ENCODE results near the gene LARP1B. TPM values are rescaled to one million over a fixed set of nuclear protein-coding genes. Genes with fewer than 3 reads are reported as not detected.
"Not testable (repeated sequence)": the region's sequence is repeated elsewhere in the genome, so short reads cannot be mapped to it uniquely, and the experiment has no call there.

The LARP1B gene
- total RNA-seq, 1 donor from 2014 or later = 22.3 TPM

DNA sequence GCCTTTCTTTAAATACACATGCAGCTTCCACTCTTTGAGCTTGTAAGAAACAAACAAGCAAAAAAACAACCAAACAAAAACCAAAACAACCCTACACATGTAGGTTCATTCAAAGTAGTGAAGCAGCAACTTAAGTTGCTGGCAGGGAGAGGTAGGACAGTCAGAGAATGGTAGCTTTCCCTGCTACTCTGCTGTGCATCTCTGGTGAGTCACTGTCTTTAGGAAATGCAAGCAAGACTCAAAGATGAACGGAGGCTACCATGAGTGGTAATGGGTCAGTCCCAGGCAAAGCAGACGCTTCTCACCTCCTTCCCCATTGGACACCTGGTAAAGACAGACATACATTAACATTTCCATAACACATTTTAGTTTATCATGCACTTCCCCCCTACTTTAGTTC lies 183.3 kb downstream of the LARP1B start:
- H3K4me1 Mint-ChIP-seq (ENCODE audit: low read depth) = peaks cover 3% of the 10 kb centered on the region
- H3K27ac Mint-ChIP-seq = no peak overlapping the region
- H3K36me3 Mint-ChIP-seq (ENCODE audit: insufficient read depth) = peaks cover 1% of the 10 kb centered on the region
- no peaks in the 10 kb centered on the region for H3K27me3 Mint-ChIP-seq
- no peak for DNase-seq (ENCODE audit: low spot score, unreplicated experiment)
- peaks cover 23% of the 10 kb centered on the region for H3K9me3 Mint-ChIP-seq (ENCODE audit: low read depth)
- TF ChIP-seq, protein P1, sequence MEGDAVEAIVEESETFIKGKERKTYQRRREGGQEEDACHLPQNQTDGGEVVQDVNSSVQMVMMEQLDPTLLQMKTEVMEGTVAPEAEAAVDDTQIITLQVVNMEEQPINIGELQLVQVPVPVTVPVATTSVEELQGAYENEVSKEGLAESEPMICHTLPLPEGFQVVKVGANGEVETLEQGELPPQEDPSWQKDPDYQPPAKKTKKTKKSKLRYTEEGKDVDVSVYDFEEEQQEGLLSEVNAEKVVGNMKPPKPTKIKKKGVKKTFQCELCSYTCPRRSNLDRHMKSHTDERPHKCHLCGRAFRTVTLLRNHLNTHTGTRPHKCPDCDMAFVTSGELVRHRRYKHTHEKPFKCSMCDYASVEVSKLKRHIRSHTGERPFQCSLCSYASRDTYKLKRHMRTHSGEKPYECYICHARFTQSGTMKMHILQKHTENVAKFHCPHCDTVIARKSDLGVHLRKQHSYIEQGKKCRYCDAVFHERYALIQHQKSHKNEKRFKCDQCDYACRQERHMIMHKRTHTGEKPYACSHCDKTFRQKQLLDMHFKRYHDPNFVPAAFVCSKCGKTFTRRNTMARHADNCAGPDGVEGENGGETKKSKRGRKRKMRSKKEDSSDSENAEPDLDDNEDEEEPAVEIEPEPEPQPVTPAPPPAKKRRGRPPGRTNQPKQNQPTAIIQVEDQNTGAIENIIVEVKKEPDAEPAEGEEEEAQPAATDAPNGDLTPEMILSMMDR (IDR thresholded peaks at IDR 0.05; ENCODE audit: unreplicated experiment) = no peak
- no peak overlapping the region for H3K4me3 Mint-ChIP-seq (ENCODE audit: low read depth)

DNA sequence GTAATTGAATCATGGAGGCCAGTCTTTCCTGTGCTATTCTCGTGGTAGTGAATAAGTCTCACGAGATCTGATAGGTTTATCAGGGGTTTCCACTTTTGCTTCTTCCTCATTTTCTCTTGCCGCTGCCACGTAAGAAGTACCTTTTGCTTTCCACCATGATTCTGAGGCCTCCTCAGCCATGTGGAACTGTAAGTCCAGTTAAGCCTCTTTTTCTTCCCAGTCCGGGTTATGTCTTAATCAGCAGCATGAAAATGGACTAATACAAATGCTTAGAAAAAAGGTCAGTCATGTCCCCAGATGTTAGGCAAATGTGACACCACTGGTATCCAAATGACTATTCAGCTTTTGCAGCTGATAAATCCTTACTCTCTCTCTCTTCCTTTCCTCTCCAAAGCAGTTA lies 184.3 kb downstream of the LARP1B start:
- H3K4me1 Mint-ChIP-seq (ENCODE audit: low read depth); DNase-seq (ENCODE audit: low spot score, unreplicated experiment); H3K36me3 Mint-ChIP-seq (ENCODE audit: insufficient read depth); H3K27ac Mint-ChIP-seq; H3K27me3 Mint-ChIP-seq; H3K4me3 Mint-ChIP-seq (ENCODE audit: low read depth): not testable (repeated sequence)
- H3K9me3 Mint-ChIP-seq (ENCODE audit: low read depth) = peaks cover 26% of the 10 kb centered on the region

DNA sequence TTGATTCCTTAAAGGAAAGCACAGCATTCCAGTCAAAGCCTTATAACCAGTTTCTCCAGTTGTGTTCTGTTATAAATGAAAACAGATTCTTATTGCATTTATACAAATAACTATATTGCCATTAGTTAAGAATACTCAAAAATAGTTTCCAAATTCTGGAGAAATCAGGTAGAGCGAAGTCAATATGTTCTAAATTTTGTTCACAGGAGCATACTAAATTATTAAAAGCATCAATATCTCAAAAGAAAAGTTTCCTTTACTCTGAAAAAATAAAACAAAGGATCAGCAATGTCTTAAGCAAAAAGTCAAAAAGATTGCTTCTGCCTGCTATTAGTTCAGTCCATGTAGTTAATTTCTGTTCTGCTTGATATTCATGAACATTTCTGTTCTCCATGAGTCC lies 186.8 kb downstream of the LARP1B start:
- H3K4me1 Mint-ChIP-seq (ENCODE audit: low read depth) = peaks cover 3% of the 10 kb centered on the region
- TF ChIP-seq, protein P1 (IDR thresholded peaks at IDR 0.05; ENCODE audit: unreplicated experiment) = no peak
- no peak for DNase-seq (ENCODE audit: low spot score, unreplicated experiment)
- H3K4me3 Mint-ChIP-seq (ENCODE audit: low read depth) = no peak overlapping the region
- H3K27ac Mint-ChIP-seq = no peak overlapping the region
- no peaks in the 10 kb centered on the region for H3K36me3 Mint-ChIP-seq (ENCODE audit: insufficient read depth)
- no peaks in the 10 kb centered on the region for H3K27me3 Mint-ChIP-seq
- H3K9me3 Mint-ChIP-seq (ENCODE audit: low read depth) = peaks cover 28% of the 10 kb centered on the region

DNA sequence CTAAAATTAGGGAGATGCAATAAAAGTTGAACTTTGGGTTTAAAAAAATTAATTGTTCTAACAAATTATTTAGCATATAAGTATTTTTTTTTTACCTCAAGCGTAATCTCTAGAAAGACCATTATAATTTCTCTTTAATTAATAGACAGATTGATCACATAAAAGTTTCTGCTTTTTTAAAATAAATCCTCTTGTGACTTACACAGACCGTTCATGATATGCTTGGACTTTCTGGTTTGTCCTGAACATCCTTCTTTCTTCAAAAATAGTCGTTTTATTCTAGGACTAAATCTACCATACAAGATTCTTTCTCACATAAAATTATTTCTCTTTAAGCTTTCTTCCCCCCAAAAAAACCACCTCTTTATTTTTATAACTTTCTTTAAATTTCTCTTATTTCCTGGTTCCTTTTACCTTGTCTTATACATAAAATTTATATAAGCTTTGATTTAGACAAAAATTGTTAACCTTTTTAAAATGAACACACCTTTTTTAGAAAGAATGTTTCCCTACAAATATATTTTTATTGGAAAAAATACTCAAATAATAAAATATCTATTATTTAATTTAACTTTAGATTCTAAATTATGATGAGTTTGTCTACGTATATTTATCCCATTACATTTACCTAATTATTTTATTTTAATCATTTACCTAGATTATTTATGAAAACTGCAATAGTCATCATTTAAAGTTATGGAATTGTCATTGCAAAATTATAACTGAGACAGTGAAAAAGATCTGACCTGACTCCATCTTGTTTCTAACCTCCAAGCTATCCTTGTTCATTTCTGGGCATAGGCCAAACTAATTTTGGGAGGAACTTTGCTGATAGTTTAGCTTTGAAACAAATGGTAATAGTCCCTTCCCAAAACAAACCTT lies 188.9 kb downstream of the LARP1B start:
- Mint-ChIP-seq H3K9me3 (ENCODE audit: low read depth) (peaks cover 29% of the 10 kb centered on the region), H3K27me3 (no peaks in the 10 kb centered on the region), H3K4me1 (ENCODE audit: low read depth) (no peaks in the 10 kb centered on the region), H3K4me3 (ENCODE audit: low read depth) (no peak overlapping the region), H3K27ac (no peak overlapping the region), H3K36me3 (ENCODE audit: insufficient read depth) (no peaks in the 10 kb centered on the region)
- no peak for DNase-seq (ENCODE audit: low spot score, unreplicated experiment)
- TF ChIP-seq, protein P1 (IDR thresholded peaks at IDR 0.05; ENCODE audit: unreplicated experiment) = no peak

DNA sequence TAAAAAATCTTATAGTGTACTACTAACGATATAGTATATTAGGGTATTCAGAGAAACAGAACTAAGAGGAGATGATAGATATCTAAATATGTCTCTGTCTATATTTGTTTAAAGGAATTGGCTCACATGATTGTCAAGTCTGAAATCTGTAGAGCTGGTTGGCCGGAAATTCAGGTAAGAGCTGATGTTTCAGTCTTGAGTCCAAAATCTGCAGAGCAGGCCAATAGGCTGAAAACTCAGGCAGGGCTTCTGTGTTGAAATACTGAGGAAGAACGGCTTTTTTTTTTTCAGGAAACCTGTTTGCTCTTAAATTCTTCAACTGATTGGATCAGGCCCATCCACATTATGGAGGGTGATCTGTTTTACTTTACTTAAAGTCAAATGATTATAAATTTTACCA lies 194.8 kb downstream of the LARP1B start:
- Mint-ChIP-seq H3K27me3 (no peaks in the 10 kb centered on the region), H3K4me3 (ENCODE audit: low read depth) (no peak overlapping the region), H3K36me3 (ENCODE audit: insufficient read depth) (peaks cover 2% of the 10 kb centered on the region), H3K27ac (no peak overlapping the region), H3K9me3 (ENCODE audit: low read depth) (peaks cover 15% of the 10 kb centered on the region), H3K4me1 (ENCODE audit: low read depth) (peaks cover 19% of the 10 kb centered on the region)
- DNase-seq (ENCODE audit: low spot score, unreplicated experiment) = no peak
- TF ChIP-seq, protein P1 (IDR thresholded peaks at IDR 0.05; ENCODE audit: unreplicated experiment) = no peak

DNA sequence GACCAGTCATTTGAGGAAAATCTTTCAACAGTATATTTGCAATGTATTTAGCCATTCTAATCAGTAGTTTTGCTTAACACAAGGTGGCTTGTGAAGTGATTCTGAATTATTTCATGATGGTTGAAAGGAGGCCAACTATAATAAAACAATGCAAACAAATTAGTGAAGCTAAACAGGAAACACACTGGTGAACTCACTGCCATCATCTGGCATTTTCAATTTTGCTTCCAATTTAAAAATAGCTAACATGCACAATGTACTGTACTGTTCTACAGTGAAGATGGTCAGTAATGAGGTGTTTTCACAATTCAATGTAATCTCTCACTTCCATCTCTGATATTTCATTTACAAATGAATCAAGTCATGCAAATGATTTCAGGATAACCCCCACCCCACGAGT lies 195.4 kb downstream of the LARP1B start:
- H3K9me3 Mint-ChIP-seq (ENCODE audit: low read depth) = peaks cover 17% of the 10 kb centered on the region
- peaks cover 22% of the 10 kb centered on the region for H3K4me1 Mint-ChIP-seq (ENCODE audit: low read depth)
- no peak overlapping the region for H3K27ac Mint-ChIP-seq
- peaks cover 5% of the 10 kb centered on the region for H3K36me3 Mint-ChIP-seq (ENCODE audit: insufficient read depth)
- TF ChIP-seq, protein P1 (IDR thresholded peaks at IDR 0.05; ENCODE audit: unreplicated experiment) = no peak
- no peak overlapping the region for H3K4me3 Mint-ChIP-seq (ENCODE audit: low read depth)
- H3K27me3 Mint-ChIP-seq = no peaks in the 10 kb centered on the region
- no peak for DNase-seq (ENCODE audit: low spot score, unreplicated experiment)

DNA sequence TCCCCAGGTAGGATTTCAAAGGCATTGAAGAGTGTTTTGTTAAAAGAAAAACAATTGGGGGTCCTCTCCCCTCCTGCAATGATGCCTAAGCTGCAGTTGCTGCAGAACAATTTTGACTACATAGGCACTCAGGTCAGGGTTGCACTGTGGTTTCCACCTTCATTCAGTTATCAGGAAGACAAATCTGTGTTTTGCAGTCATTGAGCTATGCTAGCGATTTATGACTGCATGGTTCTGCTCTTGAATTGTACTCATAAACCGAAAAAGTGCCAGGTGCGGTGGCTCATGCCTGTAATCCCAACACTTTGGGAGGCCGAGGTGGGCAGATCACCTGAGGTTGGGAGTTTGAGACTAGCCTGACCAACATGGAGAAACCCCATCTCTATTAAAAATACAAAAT lies 197.1 kb downstream of the LARP1B start:
- H3K27ac Mint-ChIP-seq = peak overlapping the region; percentile 59
- not testable (repeated sequence) for H3K27me3 Mint-ChIP-seq; DNase-seq (ENCODE audit: low spot score, unreplicated experiment); H3K36me3 Mint-ChIP-seq (ENCODE audit: insufficient read depth); H3K4me3 Mint-ChIP-seq (ENCODE audit: low read depth)
- peaks cover 22% of the 10 kb centered on the region for H3K4me1 Mint-ChIP-seq (ENCODE audit: low read depth)
- H3K9me3 Mint-ChIP-seq (ENCODE audit: low read depth) = peaks cover 19% of the 10 kb centered on the region

DNA sequence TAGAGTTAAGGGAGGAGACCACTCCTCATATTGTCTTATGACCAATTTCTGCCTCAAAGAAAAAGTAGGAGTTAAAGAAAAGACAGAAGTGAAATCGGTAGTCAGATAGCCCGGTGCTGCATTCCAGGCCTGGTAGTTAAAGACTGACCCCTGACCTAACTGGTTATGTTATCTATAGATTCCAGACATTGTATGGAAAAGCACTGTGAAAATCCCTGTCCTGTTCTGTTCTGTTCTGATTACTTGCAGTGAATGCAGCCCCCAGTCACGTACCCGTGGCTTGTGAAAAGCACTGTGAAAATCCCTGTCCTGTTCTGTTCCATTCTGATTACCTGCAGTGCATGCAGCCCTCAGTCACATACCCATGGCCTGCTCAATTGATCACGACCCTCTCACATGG lies 198.8 kb downstream of the LARP1B start:
- H3K4me1 Mint-ChIP-seq (ENCODE audit: low read depth) = peaks cover 22% of the 10 kb centered on the region
- peaks cover 20% of the 10 kb centered on the region for H3K9me3 Mint-ChIP-seq (ENCODE audit: low read depth)
- H3K36me3 Mint-ChIP-seq (ENCODE audit: insufficient read depth); H3K27me3 Mint-ChIP-seq; DNase-seq (ENCODE audit: low spot score, unreplicated experiment); H3K4me3 Mint-ChIP-seq (ENCODE audit: low read depth): not testable (repeated sequence)
- H3K27ac Mint-ChIP-seq = peak overlapping the region; percentile 18

Data from progenitor cell of endocrine pancreas (in vitro differentiated cells).